HG02852 (cell line): ENCODE results near the gene TMEM63C.
"Not testable (repeated sequence)": the region's sequence is repeated elsewhere in the genome, so short reads cannot be mapped to it uniquely, and the experiment has no call there.

Experiments used
- ATAC-seq: cut with Tn5 transposase; IDR thresholded peaks from one replicate; pipeline ENCODE4 v1.9.1; 2021; ENCODE audit warnings: mild to moderate bottlenecking, moderate library complexity; ENCODE audit not compliant: unreplicated experiment

TMEM63C gene

DNA sequence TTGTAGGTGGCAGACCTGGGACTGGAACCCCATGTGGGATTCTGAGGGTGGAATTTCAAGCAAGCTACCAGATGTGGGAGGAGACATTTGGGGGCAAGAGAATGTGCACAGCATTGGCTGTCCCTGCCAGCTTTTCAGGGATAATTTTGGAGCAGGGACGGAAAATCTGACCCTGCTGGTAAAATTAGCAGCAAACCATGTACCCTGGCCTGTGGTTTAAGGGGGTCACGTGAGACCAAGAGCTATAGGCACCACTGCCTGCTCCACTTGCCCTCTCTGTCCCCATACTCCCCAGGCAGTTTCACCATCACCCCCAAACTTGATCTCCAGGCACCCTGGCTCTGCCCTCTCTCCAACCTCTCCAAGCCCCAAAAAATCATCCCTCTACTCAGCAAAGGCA, 26.5 kb upstream of the TMEM63C start:
- no peak for ATAC-seq

DNA sequence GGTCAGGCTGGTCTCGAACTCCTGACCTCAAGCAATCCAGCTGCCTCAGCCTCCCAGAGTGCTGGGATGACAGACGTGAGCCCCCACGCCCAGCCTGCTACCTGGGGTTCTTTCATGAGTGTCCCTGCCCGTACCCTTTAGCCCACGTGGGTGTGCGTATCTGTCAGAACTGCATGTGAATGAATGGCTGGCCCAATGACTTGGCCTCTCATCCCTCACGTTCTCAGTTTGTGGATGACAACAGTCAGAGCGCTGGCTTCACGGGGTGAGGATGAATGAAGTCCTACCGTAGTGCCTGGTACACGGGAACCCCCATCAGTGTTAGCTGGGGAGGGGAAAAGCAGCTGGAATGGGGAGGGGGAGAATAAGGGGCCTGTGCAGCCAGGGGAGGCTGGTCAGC, 23.9 kb upstream of the TMEM63C start:
- no peak for ATAC-seq

DNA sequence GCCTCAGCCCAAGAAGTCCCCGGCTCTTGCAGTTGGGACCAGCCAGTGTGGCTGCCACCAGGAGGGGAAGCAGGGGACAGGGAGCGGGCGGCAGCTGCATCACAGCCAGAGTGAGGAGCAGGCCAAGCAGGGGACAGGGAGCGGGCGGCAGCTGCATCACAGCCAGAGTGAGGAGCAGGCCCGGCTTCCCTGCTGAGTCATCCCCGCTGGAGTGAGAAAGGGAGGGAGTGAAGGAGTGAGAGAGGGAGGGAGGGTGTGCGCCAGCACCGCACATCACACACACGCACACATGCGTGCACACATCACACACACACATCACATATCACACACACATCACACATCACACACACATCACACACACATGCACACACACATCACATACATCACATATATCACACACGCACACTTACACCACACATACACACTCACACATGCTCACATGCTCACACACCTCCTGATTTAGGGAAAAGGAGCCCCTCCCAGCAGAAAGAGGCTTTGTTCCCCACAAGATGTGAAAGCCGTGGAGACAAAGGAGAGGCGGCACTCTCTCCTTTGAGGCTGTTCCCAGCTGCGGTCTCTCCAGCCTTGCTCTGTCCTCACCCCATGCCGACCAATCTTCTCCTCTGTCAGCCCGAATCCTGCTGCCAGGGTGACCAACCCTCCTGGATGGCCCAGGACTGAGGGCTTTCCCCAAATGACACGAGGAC, 23.3 kb upstream of the TMEM63C start:
- no peak for ATAC-seq

DNA sequence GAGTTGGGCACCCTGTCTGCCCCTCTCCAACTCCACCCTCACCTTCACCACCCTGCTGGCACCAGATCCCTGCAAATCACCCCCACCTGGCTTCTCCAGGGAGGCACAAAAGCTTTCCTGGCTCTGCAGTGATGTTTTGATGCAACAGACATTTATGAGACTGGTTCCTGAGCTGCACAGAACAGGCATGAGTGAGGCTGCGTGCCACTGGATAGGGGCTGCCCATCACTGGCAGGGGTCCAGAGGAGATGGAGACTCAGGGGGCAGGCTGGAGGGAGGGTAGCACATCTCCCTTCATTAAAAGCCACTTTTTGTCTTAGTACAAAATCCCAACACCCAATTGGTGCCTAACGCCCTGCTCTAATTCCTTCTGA, 22.7 kb upstream of the TMEM63C start:
- ATAC-seq, result no peak

DNA sequence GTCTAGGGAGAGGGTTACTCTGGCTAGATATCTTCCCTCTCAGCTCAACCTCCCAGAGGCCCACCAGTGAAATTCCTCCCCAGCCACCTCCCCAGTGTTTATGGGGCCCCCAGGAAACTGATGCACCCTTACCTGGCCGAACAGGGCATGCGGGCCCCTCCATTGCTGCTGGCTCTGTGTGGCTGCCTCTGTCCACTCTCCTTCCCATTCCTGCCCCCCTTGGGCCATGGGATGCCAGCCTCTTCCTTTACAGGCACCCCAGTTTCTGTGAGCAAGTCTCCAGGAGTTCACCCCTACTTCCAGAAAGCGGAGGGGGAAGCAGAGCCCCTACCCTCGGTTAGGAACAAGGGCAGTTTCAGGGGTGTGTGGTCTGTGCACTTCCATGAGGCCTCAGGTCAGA, 20.6 kb upstream of the TMEM63C start:
- ATAC-seq, result no peak

DNA sequence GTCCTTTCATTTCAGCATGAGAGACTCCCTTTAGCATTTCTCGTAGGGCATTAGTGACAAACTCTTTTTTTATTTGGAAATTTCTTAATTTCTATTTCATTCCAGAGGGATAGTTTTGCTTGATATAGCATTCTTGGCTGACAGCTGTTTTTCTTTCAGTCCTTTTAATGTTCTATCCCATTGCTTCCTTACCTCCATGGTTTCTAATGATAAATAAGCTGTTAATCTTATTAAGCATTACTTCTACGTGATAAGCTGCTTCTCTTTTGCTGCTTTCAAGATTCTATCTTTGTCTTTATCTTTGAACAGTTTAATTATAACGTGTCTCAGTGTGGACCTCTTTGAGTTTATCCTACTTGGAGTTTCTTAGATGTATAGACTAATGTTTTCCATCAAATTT, 11.6 kb upstream of the TMEM63C start:
- ATAC-seq, result no peak

DNA sequence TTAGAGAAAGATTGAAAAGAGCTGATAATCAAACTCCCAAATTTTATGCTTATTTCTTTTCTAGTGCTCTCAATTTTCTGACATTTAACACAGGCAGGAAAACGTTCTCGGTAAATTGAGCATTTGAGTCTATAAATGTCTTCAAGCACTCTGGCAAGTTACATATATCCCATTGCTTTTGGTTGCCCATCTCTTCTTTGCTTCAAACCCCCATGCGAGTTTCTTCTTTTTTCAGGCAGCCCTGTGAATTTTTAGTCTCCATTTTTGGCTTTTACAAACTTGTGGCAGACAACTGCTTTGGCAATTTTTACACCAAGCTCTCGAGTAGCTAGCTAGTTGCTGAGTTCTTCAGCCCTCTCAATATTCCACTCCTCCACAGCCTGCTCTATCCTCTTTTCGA, 8.7 kb upstream of the TMEM63C start:
- no peak for ATAC-seq

DNA sequence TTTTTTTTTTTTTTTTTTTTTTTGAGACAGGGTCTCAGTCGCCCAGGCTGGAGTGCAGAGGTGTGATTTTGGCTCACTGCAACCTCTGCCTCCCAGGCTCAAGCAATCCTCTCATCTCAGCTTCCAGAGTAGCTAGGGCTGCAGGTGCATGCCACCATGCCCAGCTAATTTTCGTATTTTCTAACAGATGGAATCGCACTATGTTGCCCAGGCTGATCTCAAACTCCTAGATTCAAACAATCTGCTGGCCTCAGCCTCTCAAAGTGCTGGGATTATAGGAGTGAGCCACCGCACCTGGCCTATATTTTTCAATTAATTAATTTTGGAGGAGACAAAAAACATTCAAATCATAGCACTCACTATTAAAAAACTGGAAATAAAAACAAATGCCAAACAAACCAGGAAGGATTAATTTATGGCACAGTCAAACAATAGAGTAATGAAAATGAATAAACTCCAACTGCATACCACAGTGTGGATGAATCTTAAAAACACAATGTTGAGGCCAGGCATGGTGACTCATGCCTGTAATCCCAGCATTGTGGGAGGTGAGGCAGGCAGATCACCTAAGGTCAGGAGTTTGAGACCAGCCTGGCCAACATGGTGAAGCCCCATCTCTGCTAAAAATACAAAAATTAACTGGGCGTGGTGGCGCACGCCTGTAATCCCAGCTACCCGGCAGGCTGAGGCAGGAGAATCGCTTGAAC, 7.5 kb upstream of the TMEM63C start:
- not testable (repeated sequence) for ATAC-seq

DNA sequence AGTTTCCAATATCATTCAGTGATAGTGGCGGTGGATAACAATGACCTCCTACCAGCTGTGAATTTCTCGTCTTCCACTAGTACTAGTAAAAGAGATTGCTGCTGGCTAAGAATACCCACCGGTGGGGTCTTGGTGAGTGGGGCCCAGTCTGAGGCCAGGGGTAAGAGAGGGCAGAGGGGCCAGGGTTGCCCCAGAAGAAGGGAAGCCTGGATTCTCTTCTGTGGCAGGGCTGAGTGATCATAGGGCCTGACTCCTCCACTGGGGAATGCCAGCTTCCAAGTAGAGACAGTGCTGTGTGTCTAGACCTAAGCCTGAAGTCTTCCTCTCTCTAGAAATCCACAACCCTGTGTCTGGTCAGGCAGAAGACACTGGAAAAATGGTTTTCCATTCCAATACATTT, 5.8 kb upstream of the TMEM63C start:
- ATAC-seq, result no peak

DNA sequence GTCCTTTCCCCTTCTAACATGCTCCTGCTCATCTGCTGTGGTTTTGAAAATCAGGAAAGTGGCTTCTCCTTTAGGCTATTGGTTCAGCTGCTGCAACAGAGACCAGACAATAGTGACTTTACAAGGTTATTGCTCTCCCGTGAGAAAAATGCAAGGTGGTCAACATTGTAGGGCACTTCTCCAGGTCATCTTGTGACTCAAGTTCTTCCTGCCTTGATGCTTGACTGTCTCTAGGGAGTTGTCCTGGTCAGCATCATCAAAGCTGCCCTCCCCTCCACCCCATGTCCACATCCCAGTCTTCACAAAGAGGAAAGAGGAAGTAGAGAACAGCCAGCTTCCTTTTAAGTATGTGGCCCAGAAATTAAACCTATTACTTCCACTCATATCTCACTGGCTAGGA, 3.9 kb upstream of the TMEM63C start:
- no peak for ATAC-seq

DNA sequence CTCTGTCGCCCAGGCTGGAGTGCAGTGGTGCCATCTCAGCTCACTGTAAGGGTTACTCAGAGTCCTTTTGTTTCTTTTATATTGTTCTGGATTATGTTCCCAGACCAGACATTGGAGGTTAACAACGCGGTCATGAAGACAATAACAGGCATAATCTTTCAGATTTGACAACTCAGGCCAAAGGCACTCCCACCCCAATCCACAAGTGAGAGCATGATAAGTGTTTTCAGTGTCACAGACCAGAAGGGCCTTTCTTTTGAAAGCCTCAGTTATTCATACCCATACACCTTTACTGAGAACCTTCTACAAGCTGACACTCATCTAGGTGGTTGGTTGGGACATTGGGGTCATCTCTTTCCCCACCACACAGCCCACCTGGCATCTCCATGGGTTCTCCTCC, 2.9 kb upstream of the TMEM63C start:
- ATAC-seq, result no peak

DNA sequence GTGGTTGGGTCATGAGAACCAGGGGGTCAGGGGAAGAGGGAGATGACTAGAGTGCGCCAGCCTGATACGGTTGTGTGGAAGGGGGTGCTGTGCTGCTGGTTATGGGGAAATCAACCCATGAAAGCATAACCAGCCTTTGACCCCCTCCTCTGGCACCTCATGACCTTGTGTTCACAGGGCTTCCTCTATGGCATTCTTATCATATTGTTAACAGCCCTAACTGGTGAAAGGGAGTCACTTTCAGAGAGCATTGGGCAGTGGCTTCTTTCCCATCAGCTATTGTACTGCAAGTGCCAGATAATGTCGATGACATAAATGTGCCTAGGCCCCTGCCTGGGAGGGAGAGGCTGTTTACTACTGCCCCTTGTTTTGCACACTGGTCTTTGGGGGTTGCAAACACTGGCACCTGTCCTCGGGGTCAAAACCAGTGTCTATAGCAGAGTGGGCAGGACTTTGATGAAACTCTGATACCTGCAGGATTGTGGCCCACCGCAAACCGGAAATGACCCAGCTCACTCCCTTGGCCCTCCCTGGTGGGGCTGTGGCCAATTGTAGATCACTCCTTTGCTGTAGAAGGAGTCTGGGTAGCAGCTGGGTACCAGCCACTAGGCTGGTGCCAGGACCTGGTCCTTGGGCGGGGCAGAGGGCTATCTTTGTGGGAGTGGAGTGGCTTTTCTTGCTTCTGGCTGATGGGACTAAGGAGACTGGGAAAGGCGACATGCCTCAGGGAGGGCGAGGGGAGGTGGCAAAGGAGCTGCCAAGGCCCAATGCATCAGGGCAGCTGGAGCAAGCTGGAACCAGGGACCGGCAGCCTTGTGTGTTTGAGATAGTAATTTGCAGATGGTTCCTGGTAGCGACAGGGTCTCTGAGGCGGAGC, 634 bp upstream of the TMEM63C start:
- ATAC-seq, result no peak

DNA sequence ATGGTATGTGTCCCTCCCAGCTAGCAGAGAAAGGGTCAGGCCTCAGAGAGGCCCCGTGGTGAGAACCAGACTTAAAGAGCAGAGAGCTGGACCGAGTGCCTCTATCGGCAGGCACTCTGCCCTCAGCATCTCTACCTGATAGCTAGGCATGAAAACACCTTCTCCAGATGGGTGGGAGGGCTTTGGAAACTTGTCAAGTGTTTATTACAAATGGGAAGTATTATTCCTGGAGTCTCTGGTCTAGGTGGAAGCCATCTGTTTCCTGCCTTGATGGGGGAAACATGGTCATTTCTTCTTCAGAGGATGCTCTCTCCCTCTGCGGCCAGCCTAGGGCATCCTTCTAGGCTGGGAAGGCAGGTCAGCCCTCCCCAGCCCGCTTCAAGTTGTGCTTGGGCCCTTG, 2.3 kb downstream of the TMEM63C start:
- no peak for ATAC-seq

DNA sequence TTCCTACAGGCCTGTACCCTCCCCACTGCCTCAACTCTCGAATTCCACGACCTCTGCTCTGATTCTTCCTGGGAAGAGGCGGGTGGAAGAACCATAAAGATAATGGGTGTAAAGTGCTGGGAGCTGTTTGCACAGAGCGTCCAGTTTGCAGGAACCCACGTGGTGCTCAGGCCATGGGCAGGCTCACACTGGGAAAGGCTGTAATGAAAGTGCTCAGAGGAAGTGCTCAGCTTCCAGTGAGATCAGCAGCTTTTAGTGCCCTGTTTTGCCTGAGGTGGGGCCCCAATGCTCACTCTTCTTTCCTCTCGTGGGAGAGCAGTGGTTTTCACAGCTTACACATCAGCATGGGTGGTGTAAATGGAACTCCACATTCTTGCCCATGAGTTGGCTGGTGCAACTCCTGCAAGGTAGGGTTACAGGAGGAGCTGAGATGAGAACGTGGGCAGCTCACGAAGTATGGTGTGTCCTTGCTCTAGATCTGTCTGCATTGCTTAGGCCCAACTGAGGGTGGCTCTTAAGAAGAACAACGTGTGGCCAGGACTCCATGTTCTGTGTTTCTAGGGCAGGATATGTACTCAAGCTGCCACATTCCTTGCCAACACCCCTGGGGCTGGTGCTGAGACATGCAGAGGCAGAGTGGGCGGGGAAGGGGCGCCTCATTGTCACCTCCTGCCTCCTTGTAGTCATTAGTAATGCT, 2.9 kb downstream of the TMEM63C start:
- ATAC-seq, result no peak

DNA sequence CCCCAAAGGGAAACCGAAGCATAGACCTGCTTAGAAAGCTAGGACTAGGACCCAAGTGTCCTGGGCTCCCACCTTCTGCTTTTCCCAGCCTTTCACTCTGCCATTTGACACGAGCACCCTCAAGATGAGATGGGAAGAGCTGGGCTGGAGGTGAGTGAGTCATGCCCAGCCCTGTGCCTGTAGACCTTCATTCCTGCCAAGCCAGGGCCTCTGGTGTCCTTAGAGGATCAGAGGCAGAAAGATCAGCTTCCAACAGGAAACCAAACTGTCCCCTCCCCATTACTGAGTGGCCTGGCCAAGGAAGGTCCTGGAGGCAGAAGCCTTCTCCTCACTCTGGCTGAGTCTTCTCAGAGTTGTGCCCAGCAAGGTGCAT, 3.5 kb downstream of the TMEM63C start:
- no peak for ATAC-seq

DNA sequence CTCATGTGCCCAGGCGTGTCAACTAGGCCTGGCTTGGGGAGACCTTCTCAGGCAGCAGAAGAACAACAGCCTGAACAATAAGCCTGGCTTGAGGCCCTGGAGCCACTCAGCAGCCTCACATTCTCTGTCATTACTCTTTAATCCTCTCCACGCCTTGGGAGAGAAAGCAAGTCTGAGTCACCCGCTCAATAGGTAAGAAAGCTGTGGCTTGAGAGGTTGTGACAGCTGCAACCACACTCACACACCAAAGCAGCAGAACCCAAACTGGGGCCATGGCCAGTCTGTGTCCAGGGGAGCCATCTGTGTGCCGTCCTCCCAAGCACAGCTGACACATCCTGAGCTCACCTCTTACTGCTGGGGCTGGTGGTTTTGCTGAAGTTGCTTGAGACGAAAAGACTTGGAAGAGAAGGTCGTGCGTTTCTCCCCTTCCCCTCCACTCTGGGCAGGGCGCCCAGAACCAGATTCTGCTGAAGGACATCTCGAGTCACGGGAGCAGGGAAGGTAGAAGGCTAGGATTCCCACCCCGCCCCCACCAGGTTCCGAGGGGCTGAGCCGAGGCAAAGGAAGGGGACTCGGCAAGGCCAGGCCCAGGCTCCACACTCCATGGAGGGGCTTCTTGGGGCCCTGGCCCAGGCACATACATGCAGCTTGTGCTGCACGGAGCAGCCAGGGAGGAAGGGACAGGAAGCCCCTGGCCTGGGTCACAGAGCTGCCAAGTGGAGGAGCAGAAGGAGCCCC, 5.5 kb downstream of the TMEM63C start:
- ATAC-seq, result no peak

DNA sequence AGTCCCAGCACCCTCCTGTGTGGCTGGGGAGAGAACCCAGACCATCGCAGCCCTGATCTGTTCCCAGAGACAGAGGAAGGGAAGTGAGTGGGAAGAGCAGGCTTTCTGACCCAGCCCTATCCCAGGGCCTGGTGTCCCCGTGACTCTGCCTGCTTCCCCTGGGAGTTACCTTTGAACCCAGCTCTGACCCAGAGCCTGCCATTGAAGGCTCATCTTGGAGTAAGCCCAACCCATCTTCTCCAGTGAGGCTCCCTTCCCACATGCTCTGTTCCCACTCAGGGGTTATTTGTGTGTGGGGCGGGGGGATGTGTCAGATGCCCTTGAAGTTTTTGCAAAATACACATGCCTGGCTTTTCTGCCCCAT, 6.0 kb downstream of the TMEM63C start:
- no peak for ATAC-seq

DNA sequence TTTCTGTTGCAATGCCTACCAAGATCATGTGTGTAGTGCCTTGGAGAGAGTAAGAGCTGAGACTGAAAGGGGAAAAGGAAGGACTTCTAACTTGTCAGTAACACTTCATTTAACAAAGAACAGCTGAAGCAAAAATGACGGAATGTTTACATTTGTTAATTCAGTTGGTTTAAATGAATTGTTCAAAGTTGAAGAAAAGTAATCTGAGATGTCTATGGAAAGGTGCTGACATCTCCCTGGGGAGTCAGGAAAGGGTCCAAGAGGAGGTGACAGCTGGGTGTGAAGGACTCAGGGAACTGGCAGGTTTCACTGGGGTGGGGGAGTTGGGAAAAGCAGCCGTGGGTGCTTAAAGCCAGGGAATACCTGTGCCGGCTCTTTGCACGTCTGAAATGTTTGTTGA, 7.9 kb downstream of the TMEM63C start:
- ATAC-seq, result no peak

DNA sequence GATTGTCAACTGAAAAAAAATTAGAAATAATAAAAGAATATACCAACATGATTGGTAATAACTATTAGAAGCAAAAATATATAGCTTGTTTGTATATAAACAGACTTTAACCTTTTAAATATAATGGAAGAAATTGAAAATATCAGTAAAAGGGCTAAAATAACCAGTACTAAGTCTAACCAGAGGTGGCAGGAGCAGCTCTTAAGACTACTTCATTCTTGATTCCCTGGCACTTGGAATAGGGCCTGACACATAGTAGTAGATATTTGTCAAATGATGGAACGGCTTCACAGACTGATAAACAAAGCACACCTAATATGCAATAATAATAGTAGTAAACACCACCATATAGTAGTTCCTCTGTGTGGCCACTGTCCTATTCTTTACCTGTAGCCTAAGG, 9.4 kb downstream of the TMEM63C start:
- no peak for ATAC-seq

DNA sequence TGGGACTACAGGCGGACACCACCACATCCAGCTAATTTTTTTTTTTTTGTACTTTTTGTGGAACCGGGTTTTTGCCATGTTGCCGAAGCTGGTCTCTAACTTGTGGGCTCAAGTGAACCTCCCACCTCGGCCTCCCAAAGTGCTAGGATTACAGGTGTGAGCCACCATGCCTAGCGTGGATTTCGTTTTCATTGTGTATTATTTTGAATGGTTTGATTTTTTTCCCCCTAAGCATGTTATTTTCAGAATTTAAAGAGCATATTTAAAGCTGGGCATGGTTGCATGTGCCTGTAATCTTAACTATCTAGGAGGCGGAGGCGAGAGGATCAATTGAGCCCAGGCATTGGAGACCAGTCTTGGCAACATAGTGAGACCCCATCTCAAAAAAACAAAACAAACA, 13.1 kb downstream of the TMEM63C start:
- ATAC-seq, result no peak

DNA sequence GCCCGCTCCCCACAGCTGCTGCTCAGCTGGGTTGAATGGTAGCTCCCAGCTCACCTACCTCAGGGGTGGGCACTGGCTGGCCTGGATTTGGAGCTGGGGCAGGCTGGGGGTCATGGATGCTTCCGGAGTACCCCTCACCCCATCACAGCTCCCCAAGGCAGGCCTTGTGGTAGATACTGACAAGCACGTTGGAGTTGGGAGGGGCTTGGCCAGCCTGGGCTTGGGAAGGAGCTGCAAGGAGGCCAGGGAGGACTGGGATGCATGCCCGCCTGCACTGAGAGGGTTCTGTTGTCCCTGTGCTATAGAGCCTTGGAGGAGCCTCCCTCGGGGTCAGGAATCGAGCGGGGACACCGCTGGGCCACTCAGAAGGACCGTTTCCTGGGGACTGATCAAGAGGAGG, 14.2 kb downstream of the TMEM63C start:
- no peak for ATAC-seq
